SU-DHL-6 (cell line): Measurements from ENCODE around the gene B2M.

Source experiments
- EZH2phosphoT487 ChIP-seq: fragments of 200-600 bp; sonication (generic), shearing (Covaris generic); conservative IDR thresholded peaks from 2 replicates; pipeline ENCODE4 v1.6.1; 2018; ENCODE audit warnings: mild to moderate bottlenecking, antibody characterized with exemption, low read length, moderate library complexity, mixed read lengths
- TF ChIP-seq, protein P1 (sequence below): fragments of 200-600 bp; sonication (generic); IDR thresholded peaks from one replicate; pipeline ENCODE4 v1.5.1; 2017; ENCODE audit warnings: antibody characterized with exemption, mild to moderate bottlenecking, low read length, moderate library complexity; ENCODE audit not compliant: insufficient read depth, poor library complexity, severe bottlenecking

GRCh38 chr15:44667039-44667360 lies 44.3 kb upstream of the B2M start:
- TF ChIP-seq, protein P1, sequence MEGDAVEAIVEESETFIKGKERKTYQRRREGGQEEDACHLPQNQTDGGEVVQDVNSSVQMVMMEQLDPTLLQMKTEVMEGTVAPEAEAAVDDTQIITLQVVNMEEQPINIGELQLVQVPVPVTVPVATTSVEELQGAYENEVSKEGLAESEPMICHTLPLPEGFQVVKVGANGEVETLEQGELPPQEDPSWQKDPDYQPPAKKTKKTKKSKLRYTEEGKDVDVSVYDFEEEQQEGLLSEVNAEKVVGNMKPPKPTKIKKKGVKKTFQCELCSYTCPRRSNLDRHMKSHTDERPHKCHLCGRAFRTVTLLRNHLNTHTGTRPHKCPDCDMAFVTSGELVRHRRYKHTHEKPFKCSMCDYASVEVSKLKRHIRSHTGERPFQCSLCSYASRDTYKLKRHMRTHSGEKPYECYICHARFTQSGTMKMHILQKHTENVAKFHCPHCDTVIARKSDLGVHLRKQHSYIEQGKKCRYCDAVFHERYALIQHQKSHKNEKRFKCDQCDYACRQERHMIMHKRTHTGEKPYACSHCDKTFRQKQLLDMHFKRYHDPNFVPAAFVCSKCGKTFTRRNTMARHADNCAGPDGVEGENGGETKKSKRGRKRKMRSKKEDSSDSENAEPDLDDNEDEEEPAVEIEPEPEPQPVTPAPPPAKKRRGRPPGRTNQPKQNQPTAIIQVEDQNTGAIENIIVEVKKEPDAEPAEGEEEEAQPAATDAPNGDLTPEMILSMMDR, result no peak
- no peak for TF ChIP-seq EZH2phosphoT487
